Fibroblast of mammary gland (primary cell): Measurements from ENCODE around the gene ADAM19.

Source experiments
- DNase-seq: peaks from one replicate; pipeline ENCODE4 v3.0.0-alpha.2; 2010; ENCODE audit warnings: low read depth
- H3K4me3 ChIP-seq: 2 replicates; pipeline ENCODE4 v1.5.1; 2011; ENCODE audit warnings: low read depth, mild to moderate bottlenecking, low read length, moderate library complexity; ENCODE audit not compliant: control insufficient read depth
- CTCF ChIP-seq: conservative IDR thresholded peaks from 2 replicates; pipeline ENCODE4 v1.5.1; 2011; ENCODE audit warnings: low read depth, low read length, inconsistent platforms; ENCODE audit not compliant: control insufficient read depth, insufficient read depth

The ADAM19 gene

GRCh38 chr5:157476702-157477408 lies 98.7 kb downstream of the ADAM19 start:
- TF ChIP-seq CTCF: peak; percentile 86
- peak; percentile 73 for DNase-seq
- H3K4me3 ChIP-seq: no peak overlapping the region

- no peak for DNase-seq
- TF ChIP-seq CTCF: no peak
- no peak overlapping the region for H3K4me3 ChIP-seq
These were observed 100.1 kb downstream of the ADAM19 start for GRCh38 chr5:157475432-157475831.

GRCh38 chr5:157473383-157474320 lies 101.9 kb downstream of the ADAM19 start:
- H3K4me3 ChIP-seq: no peak overlapping the region
- TF ChIP-seq CTCF: peak; percentile 11
- no peak for DNase-seq

- H3K4me3 ChIP-seq: no peak overlapping the region
- peak; percentile 74 for TF ChIP-seq CTCF
- DNase-seq: peak; percentile 45
These were observed 103.9 kb downstream of the ADAM19 start for GRCh38 chr5:157471709-157472108.

GRCh38 chr5:157470631-157471030 lies 104.9 kb downstream of the ADAM19 start:
- no peak for DNase-seq
- no peak overlapping the region for H3K4me3 ChIP-seq
- TF ChIP-seq CTCF: no peak

GRCh38 chr5:157469687-157470086 lies 105.9 kb downstream of the ADAM19 start:
- H3K4me3 ChIP-seq: no peak overlapping the region
- DNase-seq: no peak
- TF ChIP-seq CTCF: no peak
